GM12892 (cell line): Measurements from ENCODE around the gene CADPS.

Source experiments
- POLR2A ChIP-seq: IDR thresholded peaks from 2 replicates; pipeline ENCODE4 v1.6.1; 2011; ENCODE audit warnings: low read depth, low read length, control low read depth
- POLR2AphosphoS5 ChIP-seq: IDR thresholded peaks from 2 replicates; pipeline ENCODE4 v1.6.1; 2011; ENCODE audit warnings: low read depth, low read length, control low read depth

- TF ChIP-seq POLR2A (no peak), POLR2AphosphoS5 (no peak)
Observed at GRCh38 chr3:62803276-62803675, 71.9 kb downstream of the CADPS start.
